Measurements from ENCODE around the gene JAKMIP2. TPM values are rescaled to one million over a fixed set of nuclear protein-coding genes. Genes with fewer than 3 reads are reported as not detected.

The JAKMIP2 gene
- not detected in 2 replicates for total RNA-seq

DNA sequence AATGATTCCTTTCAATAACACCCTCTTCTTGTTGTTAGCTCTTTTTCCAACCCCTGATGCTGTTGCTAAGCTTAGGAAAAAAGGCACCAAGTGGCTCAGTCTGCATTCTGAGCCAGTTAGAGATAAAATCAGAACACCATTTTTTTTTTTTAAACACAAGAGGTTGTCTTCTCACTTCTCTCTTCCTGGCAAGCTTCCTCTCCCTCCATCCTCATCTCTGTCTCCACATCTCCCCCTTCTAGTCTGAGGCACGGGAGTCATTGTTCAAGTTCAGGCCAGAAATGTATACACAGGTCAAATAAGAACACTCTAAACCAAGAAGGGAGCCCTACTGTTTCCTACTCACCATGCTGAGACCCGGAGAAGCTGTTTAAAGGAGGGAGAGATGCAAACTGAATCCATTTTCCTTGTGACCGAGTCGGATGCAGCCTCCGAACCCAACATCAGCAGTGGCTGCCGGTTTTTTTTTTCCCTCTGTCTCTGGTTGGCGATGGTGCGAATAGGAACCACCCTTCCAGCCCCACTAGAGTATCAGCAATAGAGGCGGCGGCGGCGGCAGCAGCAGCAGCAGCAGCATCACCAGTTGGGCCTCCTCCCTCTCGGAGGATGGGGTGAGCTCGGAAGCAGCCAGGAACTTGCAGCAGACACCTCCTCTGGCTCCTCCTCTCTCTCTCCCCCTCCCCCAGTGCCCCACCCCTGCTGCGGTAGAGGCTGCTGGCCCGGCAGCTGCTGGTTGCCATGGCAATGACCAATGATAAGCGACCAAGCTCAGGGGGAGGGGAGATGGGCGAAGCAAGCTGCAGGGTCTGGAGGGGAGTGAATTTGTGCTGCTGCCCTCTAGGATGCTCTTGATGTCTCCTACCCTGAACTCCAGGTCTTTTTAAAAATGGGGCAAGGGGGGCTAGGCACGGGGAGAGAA, at the start of gene JAKMIP2:
Gene JAKMIP2 (minus strand): TSS at position 619 of the 919 bp plus-strand sequence. CDS start 110,922 bp downstream, outside the sequence.

GRCh38 chr5:147831465-147831864, 48.9 kb upstream of the JAKMIP2 start, which contains the start of gene SPINK1:
Gene SPINK1, minus strand, starts transcription at chr5:147831671. Its CDS starts 94 bp downstream, at chr5:147831577.

Other genes with a start within 250 kb of the JAKMIP2 start
- not detected in 2 replicates for gene SPINK1, start 48.9 kb upstream of the JAKMIP2 start, total RNA-seq
- not detected in 2 replicates for gene SCGB3A2, start 96.0 kb upstream of the JAKMIP2 start, total RNA-seq
- gene C5orf46, start 123.8 kb upstream of the JAKMIP2 start, total RNA-seq, result 0.40 TPM in 1 of 2 replicates, not detected in the other